Measurements from ENCODE around the gene SLC39A11.

SLC39A11 gene

DNA sequence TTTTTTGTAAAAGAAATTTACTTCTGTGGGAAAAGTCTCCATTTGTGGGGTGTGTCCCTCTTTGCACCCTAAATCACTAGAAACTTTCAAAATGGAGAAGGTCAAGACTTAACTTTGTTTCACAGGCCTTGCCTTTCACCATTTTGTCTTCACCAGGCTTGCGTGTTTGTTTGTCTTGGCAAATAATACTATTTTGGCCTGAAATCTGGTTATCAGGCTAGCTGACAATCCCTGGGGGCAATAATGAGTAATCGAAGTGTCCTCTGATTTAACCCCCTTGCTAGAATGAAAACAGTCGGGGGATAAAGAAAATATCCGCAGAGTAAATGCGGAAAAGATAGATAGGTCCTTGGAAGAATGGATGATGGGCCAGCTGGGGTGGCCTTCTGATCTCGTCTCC lies 34.5 kb downstream of the SLC39A11 start:
- no peak overlapping the region for H3K4me3 ChIP-seq (ENCODE audit: low read length)
- no peak for DNase-seq (ENCODE audit: low read depth)
- TF ChIP-seq, protein P1, sequence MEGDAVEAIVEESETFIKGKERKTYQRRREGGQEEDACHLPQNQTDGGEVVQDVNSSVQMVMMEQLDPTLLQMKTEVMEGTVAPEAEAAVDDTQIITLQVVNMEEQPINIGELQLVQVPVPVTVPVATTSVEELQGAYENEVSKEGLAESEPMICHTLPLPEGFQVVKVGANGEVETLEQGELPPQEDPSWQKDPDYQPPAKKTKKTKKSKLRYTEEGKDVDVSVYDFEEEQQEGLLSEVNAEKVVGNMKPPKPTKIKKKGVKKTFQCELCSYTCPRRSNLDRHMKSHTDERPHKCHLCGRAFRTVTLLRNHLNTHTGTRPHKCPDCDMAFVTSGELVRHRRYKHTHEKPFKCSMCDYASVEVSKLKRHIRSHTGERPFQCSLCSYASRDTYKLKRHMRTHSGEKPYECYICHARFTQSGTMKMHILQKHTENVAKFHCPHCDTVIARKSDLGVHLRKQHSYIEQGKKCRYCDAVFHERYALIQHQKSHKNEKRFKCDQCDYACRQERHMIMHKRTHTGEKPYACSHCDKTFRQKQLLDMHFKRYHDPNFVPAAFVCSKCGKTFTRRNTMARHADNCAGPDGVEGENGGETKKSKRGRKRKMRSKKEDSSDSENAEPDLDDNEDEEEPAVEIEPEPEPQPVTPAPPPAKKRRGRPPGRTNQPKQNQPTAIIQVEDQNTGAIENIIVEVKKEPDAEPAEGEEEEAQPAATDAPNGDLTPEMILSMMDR (conservative IDR thresholded peaks at IDR 0.05; ENCODE audit: low read length) = no peak

- no peak for DNase-seq (ENCODE audit: low read depth)
- TF ChIP-seq, protein P1 (conservative IDR thresholded peaks at IDR 0.05; ENCODE audit: low read length) = no peak
- H3K4me3 ChIP-seq (ENCODE audit: low read length) = no peak overlapping the region
Observed at GRCh38 chr17:73057196-73057595, 35.3 kb downstream of the SLC39A11 start.

- H3K4me3 ChIP-seq (ENCODE audit: low read length) = no peak overlapping the region
- DNase-seq (ENCODE audit: low read depth) = no peak
- TF ChIP-seq, protein P1 (conservative IDR thresholded peaks at IDR 0.05; ENCODE audit: low read length) = no peak
Observed at GRCh38 chr17:73052923-73053322, 39.6 kb downstream of the SLC39A11 start.

GRCh38 chr17:73050797-73051196 lies 41.7 kb downstream of the SLC39A11 start:
- no peak overlapping the region for H3K4me3 ChIP-seq (ENCODE audit: low read length)
- TF ChIP-seq, protein P1 (conservative IDR thresholded peaks at IDR 0.05; ENCODE audit: low read length) = no peak
- DNase-seq (ENCODE audit: low read depth) = no peak

- DNase-seq (ENCODE audit: low read depth) = no peak
Observed at GRCh38 chr17:73048170-73048569, 44.3 kb downstream of the SLC39A11 start.

DNA sequence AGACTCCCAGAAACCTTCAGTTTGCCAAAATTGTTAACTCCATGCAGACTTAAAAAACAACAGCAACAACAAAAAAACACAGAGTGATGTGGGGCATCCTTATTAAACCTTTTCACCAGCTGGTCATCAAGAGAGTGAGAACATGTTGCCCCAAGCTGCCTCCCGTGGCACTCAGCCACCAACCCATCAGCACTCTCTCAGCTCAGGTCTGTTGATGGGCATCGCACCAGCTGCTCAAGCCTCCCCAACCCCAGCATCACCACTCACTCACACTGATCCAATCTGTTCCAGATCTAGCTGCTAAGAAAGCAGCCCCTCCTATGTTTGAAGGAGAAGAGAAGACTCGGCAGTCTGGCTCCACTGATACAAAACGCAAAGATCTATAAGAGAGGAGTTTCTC lies 46.8 kb downstream of the SLC39A11 start:
- DNase-seq (ENCODE audit: low read depth) = no peak
- TF ChIP-seq, protein P1 (conservative IDR thresholded peaks at IDR 0.05; ENCODE audit: low read length) = no peak
- no peak overlapping the region for H3K4me3 ChIP-seq (ENCODE audit: low read length)

More at GRCh38 chr17:73048170-73048569, 44.3 kb downstream of the SLC39A11 start:
- TF ChIP-seq, protein P1 (conservative IDR thresholded peaks at IDR 0.05; ENCODE audit: low read length) = no peak
- H3K4me3 ChIP-seq (ENCODE audit: low read length) = no peak overlapping the region

- no peak overlapping the region for H3K4me3 ChIP-seq (ENCODE audit: low read length)
- TF ChIP-seq, protein P1 (conservative IDR thresholded peaks at IDR 0.05; ENCODE audit: low read length) = no peak
- peak; percentile 84 for DNase-seq (ENCODE audit: low read depth)
Observed at GRCh38 chr17:73043686-73044581, 48.6 kb downstream of the SLC39A11 start.
